HCT116 (cell line): ENCODE measurements around the gene CD84.

Source experiments
- ATF3 ChIP-seq: IDR thresholded peaks from 2 replicates; pipeline ENCODE4 v1.6.1; 2012
- CTCF ChIP-seq, 3 experiments: fragments of 200-600 bp in 1 of 3; sonication (generic) in 1 of 3; IDR thresholded peaks in 2 of 3; conservative IDR thresholded peaks in 1 of 3; 2 replicates each; pipeline ENCODE4 v1.5.1; 2012 to 2017; ENCODE audit warnings: low read depth in 2 of 3, low read length in 2 of 3, antibody characterized with exemption in 1 of 3, borderline replicate concordance in 1 of 3, control low read depth in 1 of 3, mild to moderate bottlenecking in 1 of 3, mixed read lengths in 1 of 3, mixed run types in 1 of 3, moderate library complexity in 1 of 3; ENCODE audit not compliant: insufficient read depth in 1 of 3
- EZH2 ChIP-seq: fragments of 200-600 bp; sonication (generic); IDR thresholded peaks from 2 replicates; pipeline ENCODE4 v1.6.1; 2017; ENCODE audit warnings: antibody characterized with exemption, mixed run types
- EZH2phosphoT487 ChIP-seq: fragments of 200-600 bp; IDR thresholded peaks from 2 replicates; pipeline ENCODE4 v1.6.1; 2018; ENCODE audit warnings: antibody characterized with exemption, borderline replicate concordance
- POLR2A ChIP-seq: IDR thresholded peaks from 2 replicates; pipeline ENCODE4 v1.7.0; 2011; ENCODE audit warnings: borderline replicate concordance; ENCODE audit not compliant: insufficient read depth, insufficient read length; ENCODE audit errors: extremely low read depth
- REST ChIP-seq: IDR thresholded peaks from 2 replicates; pipeline ENCODE4 v1.6.1; 2012; ENCODE audit warnings: low read depth
- SIN3A ChIP-seq: IDR thresholded peaks from 2 replicates; pipeline ENCODE4 v1.6.1; 2012; ENCODE audit warnings: low read depth

DNA sequence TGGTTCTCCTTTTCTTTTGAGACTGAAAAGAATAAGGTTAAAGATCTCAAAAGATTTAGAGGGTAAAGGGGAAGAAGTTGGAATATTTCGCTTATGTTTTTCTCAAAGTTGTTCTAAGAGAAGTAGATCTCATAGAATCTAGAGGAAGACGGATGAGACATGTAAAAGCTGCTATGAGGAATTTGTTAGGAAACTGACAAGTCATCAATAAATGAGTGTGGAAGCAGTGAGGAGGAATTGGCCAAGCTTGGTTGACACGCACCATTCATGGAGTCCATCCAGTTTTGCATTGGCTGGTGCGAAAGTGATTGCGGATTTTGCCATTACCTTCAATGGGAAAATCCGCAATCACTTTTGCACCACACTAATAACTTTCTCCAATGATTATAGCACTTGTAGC, 76.2 kb downstream of the CD84 start:
- no peak for TF ChIP-seq CTCF (IDR thresholded peaks at IDR 0.05 in 2 of 3, conservative IDR thresholded peaks at IDR 0.05 in 1 of 3; ENCODE audit: borderline replicate concordance in 1 of 3, insufficient read depth in 1 of 3, low read depth in 2 of 3, low read length in 2 of 3)
- no peak for TF ChIP-seq EZH2
- TF ChIP-seq POLR2A: no peak
- no peak for TF ChIP-seq ATF3
- no peak for TF ChIP-seq SIN3A
- TF ChIP-seq EZH2phosphoT487: no peak
- TF ChIP-seq REST: no peak
